ENCODE results near the gene APEH.

Gene APEH

DNA sequence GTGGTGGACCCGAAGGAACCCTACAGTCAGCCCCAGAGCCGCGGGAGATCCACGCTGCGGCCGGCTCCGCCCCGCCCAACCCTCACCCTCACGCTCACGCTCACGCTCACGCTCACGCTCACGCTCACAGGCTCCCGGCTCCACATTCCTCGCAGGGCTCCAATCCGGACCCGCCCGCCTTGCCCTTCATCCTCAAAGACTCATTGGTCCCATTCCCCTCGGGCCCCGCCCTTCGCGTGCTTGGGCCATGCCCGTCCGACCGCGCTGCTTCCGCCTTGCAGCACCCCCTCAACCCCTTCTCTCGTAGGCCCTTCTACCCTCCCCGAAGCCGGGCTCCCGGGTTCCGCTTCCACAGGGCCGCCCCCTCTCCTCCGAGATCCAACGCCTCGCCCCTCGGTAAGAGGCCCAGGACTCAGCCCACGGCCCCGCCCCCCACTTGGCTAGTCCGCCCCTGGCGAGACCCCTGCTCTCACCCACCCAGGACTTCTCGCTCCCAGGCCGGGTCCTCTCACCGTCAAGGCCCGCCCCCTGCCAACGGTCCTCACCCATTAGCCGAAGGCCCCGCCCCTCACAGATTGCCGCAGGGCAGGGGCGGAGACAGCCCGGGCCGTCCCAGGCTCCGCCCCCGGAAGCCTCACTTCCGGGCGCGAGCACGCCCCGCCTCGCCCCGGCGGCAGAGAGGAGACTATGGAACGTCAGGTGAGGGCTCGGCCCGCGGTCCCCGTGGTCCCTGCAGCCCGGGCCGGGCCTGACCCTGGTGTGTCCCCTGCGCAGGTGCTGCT is at the start of gene APEH:
TSS of gene APEH (plus strand) at position 637 of the 782 bp plus-strand sequence. CDS start at position 688, 51 bp downstream.
- DNase-seq, result peak; percentile 97

DNA sequence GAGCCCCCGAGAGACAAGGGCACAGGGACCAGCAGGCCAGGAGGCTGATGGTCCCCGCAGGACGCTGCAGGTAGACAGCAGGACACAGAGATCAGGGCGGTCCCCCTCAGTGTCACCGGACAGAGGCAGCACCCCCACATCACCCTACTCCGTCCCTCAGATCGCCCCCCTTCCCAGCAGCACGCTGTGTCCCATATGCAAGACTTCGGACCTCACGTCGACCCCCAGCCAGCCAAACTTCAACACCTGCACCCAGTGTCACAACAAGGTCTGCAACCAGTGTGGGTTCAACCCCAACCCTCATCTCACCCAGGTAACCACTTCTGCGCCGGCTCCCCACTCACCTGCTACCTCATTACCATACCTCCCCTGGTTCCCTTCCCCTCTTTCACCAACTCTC is 49.1 kb upstream of the APEH start:
- no peak for DNase-seq

DNA sequence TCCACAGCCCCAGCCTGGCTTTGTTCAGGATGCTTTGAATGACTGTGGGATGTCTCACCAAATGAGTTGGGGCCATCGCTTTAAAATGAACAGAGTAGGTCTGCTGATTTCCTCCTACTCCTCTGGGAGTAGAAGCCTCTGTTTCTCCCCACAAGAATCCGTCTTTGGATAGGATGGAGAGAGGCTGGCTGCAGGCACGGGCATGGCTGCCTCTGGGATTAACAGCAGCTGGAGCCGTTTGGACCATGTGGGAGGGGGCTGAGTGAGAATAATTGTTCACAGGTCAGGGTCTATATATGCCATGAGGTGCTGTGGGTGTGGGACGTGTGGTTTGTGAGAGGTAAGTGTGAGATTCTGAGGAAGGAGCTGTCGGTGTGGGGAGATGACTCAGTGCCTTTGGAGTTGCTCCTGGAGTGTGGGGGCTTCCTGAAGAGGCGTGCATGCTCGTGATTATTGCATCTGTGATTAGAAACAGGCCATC is 48.0 kb upstream of the APEH start:
- no peak for DNase-seq

DNA sequence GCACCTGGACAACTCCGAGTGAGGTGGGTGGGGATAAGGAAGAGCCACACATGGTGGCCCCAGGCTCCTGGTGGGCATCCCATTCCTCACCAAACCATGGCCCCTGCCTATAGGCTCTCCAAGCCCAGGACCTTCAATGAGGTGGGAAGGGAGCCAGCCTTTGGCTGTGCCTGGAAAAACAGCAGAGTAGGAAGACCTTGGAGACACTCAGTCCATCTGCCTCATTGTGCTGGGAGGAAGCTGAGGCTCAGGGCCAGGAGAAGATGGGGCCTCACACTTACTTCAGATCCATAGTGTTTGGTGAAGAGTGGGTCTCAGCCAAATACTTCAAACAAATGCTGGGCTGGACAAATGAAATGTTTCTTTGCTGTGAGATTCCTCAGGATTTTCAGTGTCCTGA is 47.4 kb upstream of the APEH start:
- DNase-seq, result no peak

DNA sequence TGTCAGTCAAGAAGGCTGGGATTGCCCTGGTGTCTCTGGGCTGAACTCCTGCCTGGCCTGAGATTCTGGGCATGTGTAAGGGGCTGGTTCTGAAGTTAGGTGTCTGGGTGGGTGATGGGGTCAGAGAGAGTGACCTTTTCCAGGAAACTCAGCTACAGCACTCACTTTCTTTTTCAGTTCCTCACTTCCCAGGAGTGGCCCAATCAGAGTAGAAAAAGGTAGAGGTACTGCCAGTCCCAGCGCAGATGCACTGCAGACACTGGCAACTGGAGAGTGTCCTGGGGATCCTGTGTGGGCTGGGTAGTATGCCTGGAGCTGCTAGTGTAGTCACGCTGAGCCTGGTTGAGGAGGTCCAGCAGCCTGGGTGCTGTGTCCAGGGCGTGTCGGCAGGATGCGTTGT is 46.5 kb upstream of the APEH start:
- DNase-seq, result no peak

DNA sequence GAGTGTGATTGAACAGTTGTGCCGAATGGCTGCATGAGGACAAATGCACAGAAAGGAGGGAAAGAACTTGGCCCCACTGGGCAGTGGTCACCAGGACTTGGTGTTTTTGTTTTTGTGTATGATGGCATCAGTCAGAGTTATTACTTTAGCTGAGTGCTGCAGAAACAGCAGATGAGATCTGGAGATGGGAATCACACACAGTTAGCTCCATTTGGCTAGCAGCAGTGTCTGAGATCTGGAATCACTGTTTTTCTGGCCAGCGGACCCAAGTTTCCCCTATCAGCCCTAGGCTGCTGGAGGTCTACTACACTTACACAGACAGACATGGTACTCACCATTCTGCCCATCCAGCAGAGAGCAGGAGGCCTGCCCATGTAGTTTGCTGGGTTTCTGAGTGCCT is 45.9 kb upstream of the APEH start:
- no peak for DNase-seq

DNA sequence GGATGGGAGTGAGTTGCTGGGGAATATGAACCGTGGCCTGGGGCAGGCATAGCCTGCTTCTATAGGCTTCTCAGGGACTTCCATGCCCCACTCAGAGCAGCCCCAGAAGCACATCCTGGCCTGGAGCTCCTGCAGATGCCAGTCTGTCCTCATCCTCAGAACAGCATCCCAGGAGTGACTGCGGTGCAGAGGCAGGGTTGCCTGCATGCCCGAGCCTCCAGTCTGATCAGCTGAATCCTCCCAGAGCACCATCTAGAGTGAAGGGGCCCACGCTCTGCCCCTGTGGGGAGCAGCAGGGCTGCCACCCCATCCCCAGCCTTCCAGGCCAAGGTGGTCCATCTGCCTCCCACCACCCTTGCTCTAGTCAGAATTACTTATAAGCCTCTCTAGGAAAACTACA is 44.7 kb upstream of the APEH start:
- no peak for DNase-seq

DNA sequence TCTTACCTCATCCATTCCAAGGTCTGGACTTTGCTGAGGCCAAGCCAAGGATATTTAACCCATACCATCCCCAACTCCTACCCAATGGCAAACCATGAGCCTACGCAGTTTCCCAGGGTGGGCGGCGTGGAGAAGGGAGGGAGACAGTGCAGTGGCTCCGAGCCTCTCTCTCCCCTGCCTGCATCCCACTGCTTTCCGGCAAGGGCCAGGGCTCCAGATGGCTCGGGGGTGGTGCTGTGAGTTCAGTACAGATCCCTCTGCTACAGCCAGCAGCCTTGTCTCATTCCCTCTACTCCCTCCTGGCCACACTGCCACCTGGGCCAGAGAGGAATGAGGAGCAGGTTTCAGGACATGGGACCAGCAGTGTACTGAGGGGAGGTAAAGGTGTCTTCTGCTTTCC is 44.3 kb upstream of the APEH start:
- no peak for DNase-seq

DNA sequence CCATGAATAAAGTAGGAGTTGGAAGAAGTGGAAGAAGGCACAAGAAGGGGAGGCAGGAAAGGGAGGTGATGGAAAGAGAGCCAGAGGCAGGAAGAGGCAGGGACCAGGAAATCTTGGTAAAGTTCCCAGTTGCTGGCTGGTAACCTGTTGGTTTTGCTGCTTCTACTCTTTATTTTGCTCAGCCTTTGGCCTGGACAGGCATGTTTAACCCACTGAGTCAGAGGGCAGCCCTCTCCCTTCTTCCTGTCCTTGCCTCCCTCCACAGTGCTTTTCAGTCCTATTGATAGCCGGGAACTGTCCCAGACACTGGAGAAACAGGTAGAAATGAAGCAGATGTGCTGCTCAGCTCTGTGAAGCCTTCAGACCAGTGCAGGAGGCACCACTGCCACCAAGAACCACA is 43.4 kb upstream of the APEH start:
- no peak for DNase-seq

DNA sequence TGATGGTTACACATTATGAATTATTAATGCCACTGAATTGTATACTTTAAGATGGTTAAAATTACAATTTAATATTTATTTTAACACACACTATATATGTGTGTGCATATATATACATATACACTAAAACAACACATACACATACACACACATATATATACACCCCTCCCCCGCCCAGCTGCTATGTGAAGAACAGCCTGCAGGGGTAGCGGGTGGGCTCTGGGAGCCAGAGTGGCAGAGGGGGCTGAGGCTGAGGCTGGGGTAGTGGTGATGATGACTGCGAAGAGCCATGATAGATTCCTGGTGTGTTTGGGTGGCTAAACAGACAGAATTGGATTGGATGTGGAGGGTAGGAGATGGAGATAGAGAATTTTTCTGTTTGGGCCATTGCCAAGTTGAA is 39.4 kb upstream of the APEH start:
- no peak for DNase-seq

DNA sequence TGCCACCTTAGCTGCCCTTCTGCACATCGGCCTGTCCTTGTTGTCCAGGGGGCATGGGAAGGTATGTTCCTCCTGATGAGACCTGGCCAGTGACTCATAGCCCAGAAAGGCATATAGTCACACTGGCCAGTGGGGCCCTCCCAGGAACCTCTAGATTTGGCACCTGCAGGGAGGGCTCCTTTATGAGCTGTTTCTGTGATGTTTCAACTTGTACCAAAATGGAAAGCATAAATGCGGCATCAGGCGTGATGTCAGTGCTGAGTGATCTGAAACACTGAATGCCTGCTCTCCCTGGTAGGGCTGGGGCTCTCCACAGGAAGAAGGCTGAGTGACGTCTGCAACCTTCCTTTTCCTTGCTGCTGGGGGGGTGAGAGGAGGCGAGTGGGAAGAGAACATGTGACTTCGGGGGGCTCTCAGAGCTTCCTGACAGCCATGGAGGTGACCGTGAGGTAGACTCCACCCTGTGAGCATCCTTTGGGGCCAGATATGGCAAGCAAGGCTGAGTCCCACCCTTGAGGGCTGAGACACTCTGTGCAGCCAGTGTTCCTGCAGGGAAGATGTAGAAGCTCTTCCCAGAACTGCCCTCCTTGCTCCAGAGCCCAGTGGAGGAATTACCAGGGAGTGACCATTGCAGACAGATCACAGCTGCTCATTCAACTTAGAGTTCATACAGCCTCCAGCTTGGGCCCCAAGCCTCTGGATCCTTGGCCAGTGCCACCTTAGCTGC is 37.1 kb upstream of the APEH start:
- DNase-seq, result no peak

DNA sequence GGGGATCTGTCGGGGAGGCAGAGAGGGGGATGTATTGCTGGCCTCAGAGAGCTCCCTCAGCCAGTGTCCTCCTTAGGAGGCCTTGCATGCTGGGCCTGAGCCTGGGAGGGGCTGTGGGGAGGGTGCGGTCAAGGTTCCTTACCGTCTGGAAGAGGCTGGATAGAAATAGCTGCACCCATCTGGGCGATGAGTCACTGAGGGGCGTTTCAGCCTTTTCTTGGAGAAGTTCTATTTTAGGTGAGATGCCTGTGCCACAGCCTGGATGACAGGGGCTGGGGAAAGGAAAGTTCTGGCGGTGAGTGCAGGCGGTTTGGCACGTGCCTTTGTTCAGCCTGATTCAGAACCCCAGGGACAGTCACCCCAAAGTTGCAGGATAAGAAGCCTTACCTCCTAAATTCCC is 35.7 kb upstream of the APEH start:
- no peak for DNase-seq

DNA sequence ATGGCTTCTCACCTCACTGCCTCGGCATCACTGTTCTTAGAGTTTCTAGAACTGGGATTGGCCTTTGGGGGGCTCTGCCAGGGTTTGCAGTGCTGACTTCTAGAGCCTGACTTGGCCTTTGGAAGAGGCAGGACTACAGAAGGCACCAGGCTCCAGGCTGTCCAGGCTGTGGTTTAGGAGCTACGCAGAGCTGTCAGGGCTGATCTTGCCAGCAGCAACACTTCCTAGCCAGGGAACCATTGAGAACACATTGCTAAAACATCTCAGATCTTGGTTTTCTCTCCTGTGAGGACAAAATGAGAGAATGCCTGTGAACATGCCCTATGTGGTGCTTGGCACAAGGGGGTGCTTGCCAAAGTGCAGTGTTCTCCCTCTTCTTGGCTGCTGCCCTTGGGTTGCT is 34.6 kb upstream of the APEH start:
- no peak for DNase-seq

DNA sequence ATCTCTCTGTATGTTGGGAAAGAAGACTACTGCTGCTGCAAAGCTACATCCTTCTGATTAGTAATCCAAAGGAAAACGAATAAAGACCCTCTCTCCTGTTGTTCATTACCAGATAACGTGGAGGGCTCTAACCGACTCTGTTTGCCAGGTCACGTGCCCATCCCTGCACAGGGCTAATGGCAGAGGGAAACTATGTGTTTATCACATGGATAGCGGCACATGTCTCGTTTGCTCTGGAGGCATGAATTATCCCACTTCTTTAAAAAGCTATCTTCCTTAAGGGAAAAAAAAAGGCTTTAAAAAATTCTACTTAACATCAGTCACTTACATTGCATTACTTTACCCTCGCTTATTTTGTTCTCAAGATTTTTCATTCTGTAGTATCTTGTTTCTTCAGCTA is 32.9 kb upstream of the APEH start:
- no peak for DNase-seq

DNA sequence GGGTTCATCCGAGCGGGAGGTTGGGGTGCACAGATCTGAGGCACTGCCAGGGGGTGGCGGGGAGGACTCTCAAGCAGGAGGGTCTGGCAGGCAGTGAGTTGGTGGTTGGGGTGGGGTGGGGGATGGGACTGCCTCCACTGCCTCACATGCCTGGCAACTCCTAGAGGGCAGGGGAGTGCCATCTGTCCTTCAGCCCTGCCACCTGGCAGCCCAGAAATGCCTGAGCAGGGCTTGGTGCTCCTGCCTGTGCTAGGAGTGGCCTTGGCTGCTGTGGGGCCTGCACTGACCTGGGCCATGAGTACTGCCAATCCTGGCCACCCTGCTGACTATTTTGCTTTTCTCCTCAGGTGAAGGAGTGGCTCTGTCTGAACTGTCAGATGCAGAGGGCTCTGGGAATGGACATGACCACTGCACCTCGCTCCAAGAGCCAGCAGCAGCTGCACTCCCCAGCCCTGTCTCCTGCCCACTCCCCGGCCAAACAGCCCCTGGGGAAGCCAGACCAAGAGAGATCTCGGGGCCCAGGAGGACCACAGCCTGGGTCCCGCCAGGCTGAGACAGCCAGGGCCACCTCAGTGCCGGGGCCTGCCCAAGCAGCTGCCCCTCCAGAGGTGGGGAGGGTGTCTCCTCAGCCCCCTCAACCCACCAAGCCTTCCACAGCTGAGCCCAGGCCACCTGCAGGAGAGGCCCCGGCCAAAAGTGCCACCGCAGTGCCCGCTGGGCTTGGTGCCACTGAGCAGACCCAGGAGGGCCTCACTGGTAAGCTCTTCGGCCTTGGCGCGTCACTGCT is 32.0 kb upstream of the APEH start:
- DNase-seq, result no peak

DNA sequence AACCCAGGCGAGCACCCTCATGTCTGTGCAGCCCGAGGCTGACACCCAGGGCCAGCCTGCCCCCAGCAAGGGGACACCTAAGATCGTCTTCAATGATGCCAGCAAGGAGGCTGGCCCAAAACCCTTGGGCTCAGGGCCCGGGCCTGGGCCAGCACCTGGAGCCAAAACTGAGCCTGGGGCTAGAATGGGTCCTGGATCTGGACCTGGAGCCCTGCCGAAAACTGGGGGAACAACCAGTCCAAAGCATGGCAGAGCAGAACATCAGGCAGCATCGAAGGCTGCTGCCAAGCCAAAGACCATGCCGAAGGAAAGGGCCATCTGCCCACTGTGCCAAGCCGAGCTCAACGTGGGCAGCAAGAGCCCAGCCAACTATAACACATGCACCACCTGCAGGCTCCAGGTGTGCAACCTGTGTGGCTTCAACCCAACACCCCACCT is 31.4 kb upstream of the APEH start:
- DNase-seq, result no peak

DNA sequence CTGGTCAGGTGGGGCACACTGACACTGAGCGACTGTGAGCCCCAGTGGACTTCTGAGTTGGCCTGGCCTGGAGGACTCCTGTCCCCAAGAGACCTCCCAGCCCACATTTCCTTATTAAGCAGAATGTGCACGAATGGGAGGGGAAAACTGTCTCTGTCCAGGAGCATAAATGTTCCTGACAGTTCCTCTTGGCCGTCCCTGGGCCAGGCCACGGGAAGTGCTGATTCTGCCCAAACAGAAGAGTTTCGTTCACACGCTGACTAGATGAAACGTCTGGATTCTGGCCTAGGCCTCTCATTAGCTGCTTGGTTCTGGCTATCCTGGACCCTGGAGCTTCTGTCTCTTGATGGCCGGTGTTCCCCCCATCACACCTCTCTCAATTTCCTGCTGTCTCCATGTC is 29.5 kb upstream of the APEH start:
- no peak for DNase-seq

DNA sequence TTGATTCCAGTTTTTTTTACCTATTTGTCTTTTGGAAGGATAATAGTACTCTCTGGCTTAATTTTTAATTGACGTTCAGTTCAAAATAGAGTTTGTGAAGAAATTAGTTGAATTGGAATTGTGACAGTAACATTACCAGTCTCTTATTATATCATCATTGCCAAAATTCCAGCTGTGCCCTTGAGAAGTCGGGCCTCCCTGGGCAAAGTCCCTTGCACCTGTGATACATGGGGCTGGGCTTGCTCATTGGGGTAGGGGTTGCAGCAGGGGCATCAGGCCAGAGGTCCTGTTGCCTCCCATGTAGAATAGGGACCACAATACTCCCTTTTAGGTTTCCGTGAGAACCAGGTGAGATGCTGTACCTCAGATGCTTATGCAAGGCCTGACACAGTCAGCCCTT is 27.9 kb upstream of the APEH start:
- no peak for DNase-seq

DNA sequence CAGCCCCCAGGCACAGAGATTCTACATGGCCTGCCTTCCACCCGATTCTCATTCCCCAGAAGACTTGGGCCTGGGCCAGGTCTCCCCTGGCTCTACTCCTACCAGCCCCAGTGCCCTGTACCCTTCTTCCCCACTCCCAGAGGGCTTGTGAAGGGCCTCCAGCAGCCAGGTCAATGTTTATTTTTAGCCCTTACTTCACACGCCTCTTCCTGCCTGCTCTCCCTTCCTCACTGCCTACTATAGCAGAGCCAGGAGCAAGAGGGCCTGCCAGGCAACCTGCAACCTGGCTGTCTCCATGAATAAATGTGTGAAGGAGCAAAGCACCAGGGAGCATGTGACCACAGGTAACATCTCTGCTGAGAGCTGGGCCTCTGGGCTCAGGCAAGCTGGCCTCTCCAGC is 26.4 kb upstream of the APEH start:
- no peak for DNase-seq

DNA sequence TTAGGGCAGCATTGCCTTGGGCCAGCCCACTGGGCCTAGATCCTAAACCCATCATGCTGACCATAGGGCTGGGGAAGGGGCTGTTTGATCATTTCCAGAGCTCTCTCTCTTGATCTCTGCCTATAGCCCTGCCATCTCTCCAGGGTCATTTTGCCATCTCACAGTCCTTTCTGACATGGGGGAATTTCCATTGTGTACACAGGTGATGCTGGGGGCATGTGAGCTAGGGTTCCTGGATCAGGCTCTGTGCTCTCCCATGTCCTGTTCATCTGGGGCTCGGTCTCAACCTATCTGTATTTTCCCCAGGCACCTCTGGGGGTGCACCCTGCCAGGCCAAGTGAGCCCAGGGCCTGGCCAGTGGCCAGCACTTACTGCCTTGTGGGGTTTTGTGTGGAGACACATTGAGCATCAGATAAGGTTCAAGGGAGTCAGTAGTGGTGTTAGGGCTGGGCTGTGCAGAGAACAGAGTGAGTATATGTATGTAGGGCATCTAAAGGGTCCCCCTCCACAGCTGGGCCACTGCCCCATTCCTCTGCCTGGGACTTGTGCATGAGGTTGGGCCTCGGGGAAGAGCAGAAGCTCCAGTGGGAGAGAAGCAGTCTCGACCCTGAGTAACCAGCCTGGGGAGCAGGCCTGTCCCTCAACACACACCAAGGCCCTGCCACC is 25.7 kb upstream of the APEH start:
- no peak for DNase-seq

DNA sequence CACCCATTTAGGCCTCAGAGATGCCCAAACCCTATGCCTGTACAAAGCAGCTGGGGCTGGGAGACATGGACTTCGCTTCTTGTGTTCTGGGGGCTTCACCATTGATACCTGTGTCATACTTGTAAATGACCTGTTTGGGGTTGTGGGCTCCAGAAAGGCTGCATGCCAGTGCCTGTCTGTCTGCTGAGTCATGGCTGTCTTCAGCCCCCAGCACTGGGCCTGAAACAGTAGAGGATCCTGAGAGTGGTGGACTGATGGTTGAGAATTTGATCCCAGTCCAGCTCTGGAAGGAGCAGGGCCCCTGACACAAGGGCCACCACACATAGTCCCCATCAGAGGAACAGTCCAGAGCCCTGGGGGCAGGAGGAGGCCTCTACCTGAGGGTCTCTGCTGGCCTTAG is 24.6 kb upstream of the APEH start:
- DNase-seq, result no peak

DNA sequence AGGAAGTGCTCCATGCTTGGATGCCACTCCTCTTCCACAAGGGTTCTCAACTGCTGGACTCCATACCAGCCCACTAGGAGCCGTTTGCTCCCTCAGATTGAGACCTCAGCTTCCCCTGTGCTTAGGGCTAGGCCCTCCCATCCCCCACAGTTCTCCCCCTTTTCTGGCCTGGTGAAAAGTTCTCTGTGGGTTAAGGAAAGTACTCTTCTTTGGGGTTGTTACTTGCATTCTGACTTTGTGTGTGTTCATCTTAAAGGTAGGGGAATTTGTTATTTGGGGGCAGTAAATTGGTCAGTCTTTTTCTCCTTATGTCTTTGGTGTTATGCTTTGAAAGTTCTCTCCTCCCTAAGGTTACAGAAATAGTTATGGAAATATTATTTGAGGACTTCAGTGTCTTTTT is 24.0 kb upstream of the APEH start:
- DNase-seq, result no peak

DNA sequence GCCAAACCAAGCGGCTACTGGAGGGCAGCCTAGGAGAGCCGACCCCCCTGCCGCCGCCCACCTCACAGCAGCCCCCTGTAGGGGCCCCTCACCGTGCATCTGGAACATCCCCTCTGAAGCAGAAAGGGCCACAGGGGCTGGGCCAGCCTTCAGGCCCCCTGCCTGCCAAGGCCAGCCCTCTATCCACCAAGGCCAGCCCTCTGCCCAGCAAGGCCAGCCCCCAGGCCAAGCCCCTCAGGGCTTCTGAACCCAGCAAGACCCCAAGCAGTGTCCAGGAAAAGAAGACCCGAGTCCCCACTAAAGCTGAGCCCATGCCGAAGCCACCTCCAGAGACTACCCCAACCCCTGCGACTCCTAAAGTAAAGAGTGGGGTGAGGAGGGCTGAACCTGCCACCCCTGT is 23.5 kb upstream of the APEH start:
- DNase-seq, result no peak
